Activated naive CD8-positive, alpha-beta T cell (primary cell): ENCODE results near the gene HTRA2.

Source experiments
- H3K27ac Mint-ChIP-seq: one replicate; pipeline ENCODE4 v1.8.0; 2021; ENCODE audit warnings: mixed read lengths
- H3K27me3 Mint-ChIP-seq: one replicate; pipeline ENCODE4 v1.8.0; 2021; ENCODE audit warnings: mixed read lengths
- H3K36me3 Mint-ChIP-seq: one replicate; pipeline ENCODE4 v1.8.0; 2021; ENCODE audit warnings: mixed read lengths
- H3K4me1 Mint-ChIP-seq: one replicate; pipeline ENCODE4 v1.8.0; 2021; ENCODE audit warnings: low read depth, mixed read lengths
- H3K4me3 Mint-ChIP-seq: one replicate; pipeline ENCODE4 v1.8.0; 2021; ENCODE audit warnings: mild to moderate bottlenecking, mixed read lengths
- H3K9me3 Mint-ChIP-seq: one replicate; pipeline ENCODE4 v1.8.0; 2021; ENCODE audit warnings: low read depth, mixed read lengths

Gene HTRA2

DNA sequence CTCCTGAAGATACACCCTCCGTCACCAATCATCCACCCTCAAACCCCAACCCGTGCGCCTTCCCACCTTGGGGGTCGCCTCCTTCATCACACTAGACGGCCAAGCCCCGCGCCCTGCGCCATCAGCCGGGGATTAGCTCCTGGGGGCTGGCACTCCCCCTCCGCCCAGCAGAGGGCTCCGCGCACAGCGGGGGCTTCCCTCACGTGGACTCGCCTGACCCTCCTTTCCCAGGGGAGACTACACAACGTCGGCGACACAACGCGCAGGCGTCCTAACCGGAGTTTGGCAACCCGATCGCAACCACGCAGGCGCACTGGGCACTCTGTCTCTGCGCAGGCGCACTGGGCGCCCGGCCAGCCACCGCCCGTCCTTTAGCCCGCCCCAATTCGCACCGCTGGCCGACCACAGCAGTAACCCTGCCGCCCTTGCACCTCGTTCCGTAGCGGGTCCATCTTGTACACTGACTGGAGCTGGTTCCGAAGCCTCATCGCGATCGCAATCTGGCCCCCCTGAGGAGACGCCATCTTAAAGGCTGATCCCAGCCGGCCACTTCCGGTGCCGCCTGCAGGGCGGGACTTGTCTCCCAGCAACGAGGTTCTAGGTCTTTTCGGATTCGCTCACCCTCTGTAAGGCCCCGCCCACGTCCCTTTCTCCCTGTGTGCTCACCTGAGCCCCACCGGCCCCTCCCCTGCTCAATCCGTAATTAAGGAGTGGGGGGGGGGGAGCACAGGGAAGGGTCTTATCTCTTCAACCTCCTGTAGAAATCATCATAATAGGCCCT is 22.4 kb upstream of the HTRA2 start, which contains the start of gene PCGF1:
Gene PCGF1, minus strand, starts transcription at position 551 of the 781 bp plus-strand sequence. Its CDS starts 27 bp downstream, at position 524.
- Mint-ChIP-seq H3K36me3 (peaks cover 16% of the 10 kb centered on the region), H3K9me3 (no peaks in the 10 kb centered on the region), H3K4me3 (peak within 1 kb of the TSS; percentile 100), H3K4me1 (peaks cover 47% of the 10 kb centered on the region), H3K27me3 (peaks cover 23% of the 10 kb centered on the region), H3K27ac (peak within 1 kb of the TSS; percentile 100)

DNA sequence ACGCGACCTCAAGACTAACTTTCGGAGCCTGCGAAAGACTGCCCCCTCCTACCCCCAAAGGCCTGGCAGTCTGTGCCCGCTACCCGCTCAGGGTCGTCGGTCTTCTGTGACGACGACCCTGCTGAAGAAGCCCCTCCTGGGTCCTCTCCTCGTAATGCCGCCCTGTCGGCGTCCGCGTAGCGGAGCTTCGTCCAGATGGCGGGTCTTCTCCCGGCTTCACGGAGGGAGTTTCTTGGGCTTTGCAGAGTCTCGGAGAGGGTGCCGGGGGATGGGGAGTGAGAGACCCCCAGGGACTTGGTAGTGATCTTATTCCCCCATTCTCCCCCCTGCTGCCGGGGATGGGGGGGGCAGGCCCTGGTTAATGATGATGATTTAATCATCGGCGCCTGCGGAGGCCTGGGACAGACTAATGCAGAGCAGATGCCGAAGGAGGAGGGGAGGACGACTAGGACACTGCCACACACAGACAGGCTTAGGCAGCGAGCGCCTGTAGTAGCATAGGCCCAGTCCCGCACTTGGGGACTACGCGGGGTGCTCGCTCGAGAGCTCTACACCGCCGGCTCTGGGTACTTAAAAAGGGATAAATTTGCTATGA is 21.7 kb upstream of the HTRA2 start:
- H3K27ac Mint-ChIP-seq = peak overlapping the region; percentile 100
- peak overlapping the region; percentile 100 for H3K4me3 Mint-ChIP-seq
- peaks cover 26% of the 10 kb centered on the region for H3K27me3 Mint-ChIP-seq
- peaks cover 16% of the 10 kb centered on the region for H3K36me3 Mint-ChIP-seq
- no peaks in the 10 kb centered on the region for H3K9me3 Mint-ChIP-seq
- H3K4me1 Mint-ChIP-seq = peaks cover 43% of the 10 kb centered on the region

- H3K9me3 Mint-ChIP-seq = no peaks in the 10 kb centered on the region
- peaks cover 5% of the 10 kb centered on the region for H3K36me3 Mint-ChIP-seq
- no peak overlapping the region for H3K4me3 Mint-ChIP-seq
- no peak overlapping the region for H3K27ac Mint-ChIP-seq
- peaks cover 23% of the 10 kb centered on the region for H3K27me3 Mint-ChIP-seq
- peaks cover 32% of the 10 kb centered on the region for H3K4me1 Mint-ChIP-seq
Measured at GRCh38 chr2:74510272-74510671, 19.5 kb upstream of the HTRA2 start.

DNA sequence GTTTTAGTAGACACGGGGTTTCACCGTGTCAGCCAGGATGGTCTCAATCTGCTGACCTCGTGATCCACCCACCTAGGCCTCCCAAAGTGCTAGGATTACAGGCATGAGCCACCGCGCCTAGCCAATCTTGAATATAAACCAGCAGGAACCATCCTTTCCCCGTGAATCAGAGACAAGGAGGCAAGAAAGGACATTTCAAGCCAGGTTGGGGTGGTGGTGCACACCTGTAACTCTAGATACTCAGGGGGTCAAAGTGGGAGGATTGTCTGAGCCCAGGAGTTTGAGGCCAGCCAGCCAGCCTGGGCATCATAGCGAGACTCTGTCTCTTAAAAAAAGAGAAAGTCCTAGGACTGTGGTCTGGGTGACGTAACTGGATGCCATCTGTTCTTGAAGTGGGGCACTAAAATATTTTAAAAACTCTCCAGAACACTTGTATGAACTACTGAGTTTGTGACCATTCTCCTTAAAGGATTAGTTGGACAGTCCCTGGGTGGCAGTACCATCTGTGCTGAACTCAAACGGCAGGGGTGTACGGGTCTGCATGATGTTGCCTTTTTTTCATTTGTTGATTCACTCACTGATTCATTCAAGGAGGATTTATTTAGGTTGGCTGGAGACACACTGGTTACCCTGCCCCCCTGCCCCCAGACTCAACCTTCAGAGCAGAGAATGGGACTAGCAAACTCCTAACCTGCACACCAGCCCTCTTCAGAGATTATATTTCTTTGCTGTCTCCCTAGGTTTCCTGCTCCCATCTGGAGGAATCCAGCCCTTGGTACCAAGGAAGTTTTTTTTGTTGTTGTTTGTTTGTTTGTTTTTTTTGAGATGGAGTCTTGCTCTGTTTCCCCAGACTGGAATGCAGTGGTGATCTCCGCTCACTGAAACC is 18.4 kb upstream of the HTRA2 start:
- peaks cover 32% of the 10 kb centered on the region for H3K4me1 Mint-ChIP-seq
- peaks cover 5% of the 10 kb centered on the region for H3K36me3 Mint-ChIP-seq
- H3K4me3 Mint-ChIP-seq = no peak overlapping the region
- no peaks in the 10 kb centered on the region for H3K9me3 Mint-ChIP-seq
- H3K27me3 Mint-ChIP-seq = peaks cover 22% of the 10 kb centered on the region
- H3K27ac Mint-ChIP-seq = no peak overlapping the region

GRCh38 chr2:74512744-74513604 is 16.8 kb upstream of the HTRA2 start:
- H3K4me1 Mint-ChIP-seq = peaks cover 24% of the 10 kb centered on the region
- peak overlapping the region; percentile 35 for H3K4me3 Mint-ChIP-seq
- H3K27me3 Mint-ChIP-seq = peaks cover 33% of the 10 kb centered on the region
- no peaks in the 10 kb centered on the region for H3K36me3 Mint-ChIP-seq
- H3K9me3 Mint-ChIP-seq = no peaks in the 10 kb centered on the region
- H3K27ac Mint-ChIP-seq = no peak overlapping the region

GRCh38 chr2:74513605-74514367 is 15.9 kb upstream of the HTRA2 start:
- peak overlapping the region; percentile 35 for H3K4me3 Mint-ChIP-seq
- H3K4me1 Mint-ChIP-seq = peaks cover 16% of the 10 kb centered on the region
- peaks cover 40% of the 10 kb centered on the region for H3K27me3 Mint-ChIP-seq
- no peak overlapping the region for H3K27ac Mint-ChIP-seq
- H3K36me3 Mint-ChIP-seq = no peaks in the 10 kb centered on the region
- no peaks in the 10 kb centered on the region for H3K9me3 Mint-ChIP-seq

GRCh38 chr2:74514368-74515270 is 15.1 kb upstream of the HTRA2 start, which contains the start of gene TLX2:
TLX2 (plus strand) TSS chr2:74514450; CDS start chr2:74514807, 357 bp downstream.
- peaks cover 46% of the 10 kb centered on the region for H3K27me3 Mint-ChIP-seq
- H3K4me1 Mint-ChIP-seq = peaks cover 14% of the 10 kb centered on the region
- H3K27ac Mint-ChIP-seq = no peak within 1 kb of the TSS
- H3K9me3 Mint-ChIP-seq = no peaks in the 10 kb centered on the region
- H3K36me3 Mint-ChIP-seq = no peaks in the 10 kb centered on the region
- peak within 1 kb of the TSS; percentile 65 for H3K4me3 Mint-ChIP-seq

GRCh38 chr2:74515271-74515980 is 14.3 kb upstream of the HTRA2 start:
- no peak overlapping the region for H3K27ac Mint-ChIP-seq

GRCh38 chr2:74515981-74516633 is 13.6 kb upstream of the HTRA2 start:
- H3K4me1 Mint-ChIP-seq = peaks cover 14% of the 10 kb centered on the region
- peak overlapping the region; percentile 76 for H3K4me3 Mint-ChIP-seq
- no peaks in the 10 kb centered on the region for H3K9me3 Mint-ChIP-seq

More at GRCh38 chr2:74515271-74515980, 14.3 kb upstream of the HTRA2 start:
- H3K9me3 Mint-ChIP-seq = no peaks in the 10 kb centered on the region
- peaks cover 14% of the 10 kb centered on the region for H3K4me1 Mint-ChIP-seq
- H3K4me3 Mint-ChIP-seq = peak overlapping the region; percentile 65
- H3K36me3 Mint-ChIP-seq = no peaks in the 10 kb centered on the region
- peaks cover 52% of the 10 kb centered on the region for H3K27me3 Mint-ChIP-seq

DNA sequence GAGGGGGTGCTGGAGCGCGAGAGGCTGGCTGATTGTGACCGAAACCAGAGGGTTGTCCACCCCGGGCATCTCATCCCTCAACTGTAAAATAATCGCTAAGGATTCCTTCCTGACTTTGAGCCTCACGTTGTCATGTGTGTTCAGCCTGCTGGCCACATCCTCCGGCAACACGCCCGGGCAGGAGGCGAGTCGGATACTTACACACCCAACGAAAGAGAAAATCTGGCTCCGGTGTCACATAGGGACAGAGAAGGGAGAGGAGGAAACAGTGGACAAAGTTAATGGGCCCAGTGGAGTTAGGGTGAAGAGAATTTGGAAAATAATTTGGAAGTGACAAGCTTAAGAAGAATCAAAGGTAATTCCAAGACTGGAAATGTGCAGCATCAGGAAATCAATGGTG is 13.1 kb upstream of the HTRA2 start:
- H3K4me3 Mint-ChIP-seq = peak overlapping the region; percentile 76
- H3K36me3 Mint-ChIP-seq = no peaks in the 10 kb centered on the region
- no peaks in the 10 kb centered on the region for H3K9me3 Mint-ChIP-seq
- no peak overlapping the region for H3K27ac Mint-ChIP-seq
- peaks cover 50% of the 10 kb centered on the region for H3K27me3 Mint-ChIP-seq
- H3K4me1 Mint-ChIP-seq = peaks cover 14% of the 10 kb centered on the region

More at GRCh38 chr2:74515981-74516633, 13.6 kb upstream of the HTRA2 start:
- Mint-ChIP-seq H3K36me3 (no peaks in the 10 kb centered on the region), H3K27me3 (peaks cover 52% of the 10 kb centered on the region), H3K27ac (no peak overlapping the region)

DNA sequence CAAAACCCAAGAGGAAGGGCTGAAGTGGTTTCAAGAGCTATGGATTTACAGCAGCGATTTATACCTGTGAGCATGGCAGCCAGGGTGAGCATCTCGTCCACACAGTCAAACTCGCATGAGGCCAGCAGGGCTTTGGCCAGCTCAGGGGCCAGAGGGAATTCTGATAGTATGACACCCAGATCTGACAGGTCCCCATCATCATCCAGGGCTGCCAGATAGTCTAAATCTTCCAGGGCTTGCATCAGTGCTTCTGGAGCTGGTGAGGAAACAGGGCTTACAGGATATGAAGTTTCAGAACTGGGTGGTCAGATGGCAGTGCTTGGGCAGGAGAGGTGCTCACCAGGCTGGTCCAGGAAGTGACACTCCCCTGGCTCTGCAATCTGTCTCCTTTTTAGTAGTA is 7.2 kb upstream of the HTRA2 start:
- H3K27ac Mint-ChIP-seq = no peak overlapping the region
- peaks cover 26% of the 10 kb centered on the region for H3K27me3 Mint-ChIP-seq
- H3K4me3 Mint-ChIP-seq = no peak overlapping the region
- H3K36me3 Mint-ChIP-seq = peaks cover 10% of the 10 kb centered on the region
- peaks cover 10% of the 10 kb centered on the region for H3K4me1 Mint-ChIP-seq
- H3K9me3 Mint-ChIP-seq = no peaks in the 10 kb centered on the region

- peaks cover 13% of the 10 kb centered on the region for H3K27me3 Mint-ChIP-seq
- H3K36me3 Mint-ChIP-seq = peaks cover 16% of the 10 kb centered on the region
- no peak overlapping the region for H3K27ac Mint-ChIP-seq
- no peak overlapping the region for H3K4me3 Mint-ChIP-seq
- H3K4me1 Mint-ChIP-seq = peaks cover 16% of the 10 kb centered on the region
- H3K9me3 Mint-ChIP-seq = no peaks in the 10 kb centered on the region
Measured at GRCh38 chr2:74524005-74524404, 5.7 kb upstream of the HTRA2 start.
